Measurements from ENCODE around the gene TMEM145. TPM values are rescaled to one million over a fixed set of nuclear protein-coding genes. Genes with fewer than 3 reads are reported as not detected.

The TMEM145 gene
- total RNA-seq, 1 donor from 2014 or later = not detected

DNA sequence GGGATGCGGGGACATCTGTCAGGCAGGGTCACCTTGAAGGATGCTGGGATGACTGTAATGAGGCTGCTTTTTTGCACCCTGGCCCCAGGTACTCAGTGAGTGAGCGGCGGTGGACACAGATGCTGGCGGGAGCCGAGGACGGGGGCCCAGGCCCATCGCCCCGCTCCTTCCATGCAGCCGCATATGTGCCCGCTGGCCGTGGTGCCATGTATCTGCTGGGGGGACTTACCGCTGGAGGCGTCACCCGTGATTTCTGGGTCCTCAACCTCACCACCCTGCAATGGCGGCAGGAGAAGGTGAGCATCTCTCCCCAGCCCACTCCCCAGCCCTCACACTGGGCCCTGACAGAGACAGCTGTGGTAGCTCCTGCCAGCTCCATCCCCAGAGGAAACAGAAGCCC, 43.6 kb downstream of the TMEM145 start:
- TF ChIP-seq, protein P1, sequence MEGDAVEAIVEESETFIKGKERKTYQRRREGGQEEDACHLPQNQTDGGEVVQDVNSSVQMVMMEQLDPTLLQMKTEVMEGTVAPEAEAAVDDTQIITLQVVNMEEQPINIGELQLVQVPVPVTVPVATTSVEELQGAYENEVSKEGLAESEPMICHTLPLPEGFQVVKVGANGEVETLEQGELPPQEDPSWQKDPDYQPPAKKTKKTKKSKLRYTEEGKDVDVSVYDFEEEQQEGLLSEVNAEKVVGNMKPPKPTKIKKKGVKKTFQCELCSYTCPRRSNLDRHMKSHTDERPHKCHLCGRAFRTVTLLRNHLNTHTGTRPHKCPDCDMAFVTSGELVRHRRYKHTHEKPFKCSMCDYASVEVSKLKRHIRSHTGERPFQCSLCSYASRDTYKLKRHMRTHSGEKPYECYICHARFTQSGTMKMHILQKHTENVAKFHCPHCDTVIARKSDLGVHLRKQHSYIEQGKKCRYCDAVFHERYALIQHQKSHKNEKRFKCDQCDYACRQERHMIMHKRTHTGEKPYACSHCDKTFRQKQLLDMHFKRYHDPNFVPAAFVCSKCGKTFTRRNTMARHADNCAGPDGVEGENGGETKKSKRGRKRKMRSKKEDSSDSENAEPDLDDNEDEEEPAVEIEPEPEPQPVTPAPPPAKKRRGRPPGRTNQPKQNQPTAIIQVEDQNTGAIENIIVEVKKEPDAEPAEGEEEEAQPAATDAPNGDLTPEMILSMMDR (IDR thresholded peaks at IDR 0.05) = no peak
- peaks cover 25% of the 10 kb centered on the region for H3K36me3 Mint-ChIP-seq (ENCODE audit: low read depth)
- intact Hi-C loops (cut with micrococcal nuclease) = no loop called here
- ATAC-seq (ENCODE audit: low read depth) = no peak
- H3K27ac Mint-ChIP-seq = no peak overlapping the region
- CTCF ChIA-PET = no interaction called here
- peaks cover 6% of the 10 kb centered on the region for H3K4me1 Mint-ChIP-seq
- no peaks in the 10 kb centered on the region for H3K27me3 Mint-ChIP-seq
- no peaks in the 10 kb centered on the region for H3K9me3 Mint-ChIP-seq
- no peak for DNase-seq
- H3K4me3 Mint-ChIP-seq = no peak overlapping the region
- POLR2A ChIA-PET = no interaction called here

DNA sequence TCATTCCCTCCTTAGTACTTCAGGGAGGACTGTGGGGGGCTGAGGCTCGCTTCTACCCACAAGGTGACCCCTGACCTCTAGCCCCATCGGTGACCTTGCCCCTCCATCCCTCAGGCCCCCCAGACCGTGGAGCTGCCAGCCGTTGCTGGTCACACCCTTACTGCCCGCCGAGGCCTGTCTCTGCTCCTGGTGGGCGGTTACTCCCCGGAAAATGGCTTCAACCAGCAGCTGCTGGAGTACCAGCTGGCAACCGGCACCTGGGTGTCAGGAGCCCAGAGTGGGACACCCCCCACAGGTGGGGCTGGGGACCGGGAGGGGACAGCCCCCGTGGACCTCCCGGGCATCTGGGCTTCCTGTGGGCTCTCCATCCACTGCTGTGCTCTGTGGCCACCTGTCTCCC, 44.2 kb downstream of the TMEM145 start:
- ChIA-PET CTCF (no interaction called here), POLR2A (interaction anchor here (0.6 kb wide), 1 partner anchor 39 kb away, joined by 4 read pairs; no protein-coding TSS in a partner anchor)
- TF ChIP-seq, protein P1 (IDR thresholded peaks at IDR 0.05) = no peak
- DNase-seq (no peak), ATAC-seq (ENCODE audit: low read depth) (no peak)
- Mint-ChIP-seq H3K36me3 (ENCODE audit: low read depth) (peaks cover 22% of the 10 kb centered on the region), H3K4me1 (peaks cover 7% of the 10 kb centered on the region), H3K9me3 (no peaks in the 10 kb centered on the region), H3K27ac (no peak overlapping the region), H3K4me3 (no peak overlapping the region), H3K27me3 (no peaks in the 10 kb centered on the region)
- intact Hi-C loops (cut with micrococcal nuclease) = no loop called here

DNA sequence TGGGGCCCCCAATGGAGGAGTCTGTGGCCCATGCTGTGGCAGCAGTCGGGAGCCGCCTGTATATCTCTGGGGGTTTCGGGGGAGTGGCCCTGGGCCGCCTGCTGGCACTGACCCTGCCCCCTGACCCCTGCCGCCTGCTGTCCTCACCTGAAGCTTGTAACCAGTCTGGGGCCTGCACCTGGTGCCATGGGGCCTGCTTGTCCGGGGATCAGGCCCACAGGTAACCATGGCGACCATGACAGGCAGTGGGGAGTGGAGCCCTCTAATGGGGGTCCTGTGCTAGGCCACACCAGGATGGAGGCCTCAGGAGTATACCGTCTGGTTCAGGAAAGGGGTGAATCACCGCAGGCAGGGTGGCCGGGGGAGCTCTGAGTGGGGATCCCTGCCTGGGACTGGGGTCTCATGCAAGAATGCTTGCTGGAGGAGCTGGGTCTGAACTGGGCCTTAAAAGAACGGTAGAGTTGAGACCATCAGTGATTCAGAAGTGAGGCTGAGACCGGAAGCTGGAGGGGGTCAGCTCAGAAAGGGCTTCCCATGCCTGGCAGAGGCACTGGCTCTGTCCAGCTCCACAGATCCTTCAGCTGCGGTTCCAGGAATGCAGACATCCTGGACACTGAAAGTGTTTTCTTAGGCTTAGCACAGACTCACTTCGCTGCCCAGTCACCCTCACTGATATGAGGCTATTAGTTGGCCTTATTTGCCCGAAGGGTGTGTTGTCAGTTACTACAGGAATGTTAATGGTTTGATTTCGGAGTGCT, 47.9 kb downstream of the TMEM145 start:
- H3K27ac Mint-ChIP-seq = peak overlapping the region; percentile 5
- no peak overlapping the region for H3K4me3 Mint-ChIP-seq

DNA sequence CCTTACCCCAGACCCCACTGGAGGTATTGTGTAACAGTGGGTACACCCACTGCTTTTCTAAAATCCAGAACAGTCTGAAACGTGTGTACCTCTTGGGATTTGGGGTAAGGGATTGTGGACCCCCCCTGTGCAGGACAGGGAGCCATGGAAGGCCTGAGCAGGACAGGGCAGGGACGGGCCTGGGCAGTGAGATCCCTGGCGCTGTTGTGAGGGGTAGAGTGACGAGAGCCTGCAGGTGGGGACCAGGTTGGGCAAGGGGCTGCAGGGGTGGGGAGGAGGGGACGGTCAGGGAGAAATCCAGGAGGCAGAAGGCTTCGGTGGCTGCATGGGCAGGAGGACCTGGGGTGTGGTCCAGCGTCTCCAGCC, 48.4 kb downstream of the TMEM145 start:
- Mint-ChIP-seq H3K27me3 (no peaks in the 10 kb centered on the region), H3K9me3 (no peaks in the 10 kb centered on the region), H3K27ac (peak overlapping the region; percentile 5), H3K36me3 (ENCODE audit: low read depth) (peaks cover 14% of the 10 kb centered on the region), H3K4me3 (no peak overlapping the region), H3K4me1 (peaks cover 39% of the 10 kb centered on the region)
- DNase-seq = no peak
- ChIA-PET CTCF (no interaction called here), POLR2A (no interaction called here)
- intact Hi-C loops (cut with micrococcal nuclease) = no loop called here
- TF ChIP-seq, protein P1 (IDR thresholded peaks at IDR 0.05) = no peak
- no peak for ATAC-seq (ENCODE audit: low read depth)

More for the DNA sequence above, 47.9 kb downstream of the TMEM145 start:
- H3K9me3 Mint-ChIP-seq = no peaks in the 10 kb centered on the region
- POLR2A ChIA-PET = interaction anchor here (0.6 kb wide), 1 partner anchor 58 kb away, joined by 4 read pairs; no protein-coding TSS in a partner anchor
- intact Hi-C loops (cut with micrococcal nuclease) = no loop called here
- DNase-seq (no peak), ATAC-seq (ENCODE audit: low read depth) (no peak)
- CTCF ChIA-PET = no interaction called here
- no peaks in the 10 kb centered on the region for H3K27me3 Mint-ChIP-seq
- peaks cover 35% of the 10 kb centered on the region for H3K4me1 Mint-ChIP-seq
- H3K36me3 Mint-ChIP-seq (ENCODE audit: low read depth) = peaks cover 16% of the 10 kb centered on the region
- TF ChIP-seq, protein P1 (IDR thresholded peaks at IDR 0.05) = no peak

DNA sequence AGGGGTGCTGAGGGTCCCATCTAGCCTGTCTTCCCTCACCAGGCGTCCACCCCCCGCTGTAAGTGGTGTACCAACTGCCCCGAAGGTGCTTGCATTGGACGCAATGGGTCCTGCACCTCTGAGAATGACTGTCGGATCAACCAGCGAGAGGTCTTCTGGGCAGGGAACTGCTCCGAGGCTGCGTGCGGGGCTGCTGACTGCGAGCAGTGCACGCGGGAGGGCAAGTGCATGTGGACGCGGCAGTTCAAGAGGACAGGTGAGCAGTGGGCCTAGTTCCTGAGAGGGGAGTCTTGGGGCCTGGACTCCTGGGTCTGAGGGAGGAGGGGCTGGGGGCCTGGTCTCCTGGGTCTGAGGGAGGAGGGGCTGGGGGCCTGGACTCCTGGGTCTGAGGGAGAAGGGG, 49.2 kb downstream of the TMEM145 start:
- Mint-ChIP-seq H3K27ac (no peak overlapping the region), H3K27me3 (no peaks in the 10 kb centered on the region), H3K4me1 (peaks cover 42% of the 10 kb centered on the region), H3K36me3 (ENCODE audit: low read depth) (peaks cover 13% of the 10 kb centered on the region), H3K4me3 (no peak overlapping the region), H3K9me3 (no peaks in the 10 kb centered on the region)
- CTCF ChIA-PET = no interaction called here
- ATAC-seq (ENCODE audit: low read depth) = no peak
- POLR2A ChIA-PET = no interaction called here
- intact Hi-C loops (cut with micrococcal nuclease) = no loop called here
- TF ChIP-seq, protein P1 (IDR thresholded peaks at IDR 0.05) = no peak
- no peak for DNase-seq
